H9 (cell line): ENCODE data around the gene CBR3. TPM values are rescaled to one million over a fixed set of nuclear protein-coding genes. Genes with fewer than 3 reads are reported as not detected.
"Not testable (repeated sequence)": the region's sequence is repeated elsewhere in the genome, so short reads cannot be mapped to it uniquely, and the experiment has no call there.

ENCODE experiments used
- DNase-seq: peaks from one replicate; pipeline ENCODE4 v3.0.0-alpha.2; 2017
- H2AFZ ChIP-seq: one replicate; pipeline ENCODE4 v1.6.1; 2013; ENCODE audit warnings: mild to moderate bottlenecking, low read length, control low read depth, moderate library complexity
- H2AK5ac ChIP-seq: 2 replicates; pipeline ENCODE4 v1.6.1; 2013; ENCODE audit warnings: low read length, control low read depth, mixed read lengths; ENCODE audit not compliant: insufficient read length
- H2BK120ac ChIP-seq: one replicate; pipeline ENCODE4 v1.6.1; 2013; ENCODE audit warnings: low read depth, mild to moderate bottlenecking, low read length, control low read depth, inconsistent platforms; ENCODE audit not compliant: poor library complexity, severe bottlenecking
- H2BK12ac ChIP-seq: 2 replicates; pipeline ENCODE4 v1.6.1; 2013; ENCODE audit warnings: low read length, control low read depth, mixed read lengths, low read depth; ENCODE audit not compliant: insufficient read length
- H2BK15ac ChIP-seq: 2 replicates; pipeline ENCODE4 v1.6.1; 2013; ENCODE audit warnings: low read depth, low read length, control low read depth
- H2BK20ac ChIP-seq: one replicate; pipeline ENCODE4 v1.6.1; 2013; ENCODE audit warnings: low read depth, mild to moderate bottlenecking, low read length, control low read depth, inconsistent platforms; ENCODE audit not compliant: poor library complexity, severe bottlenecking
- H2BK5ac ChIP-seq: 2 replicates; pipeline ENCODE4 v1.6.1; 2013; ENCODE audit warnings: low read length, control low read depth, mixed read lengths; ENCODE audit not compliant: insufficient read length
- H3K14ac ChIP-seq: 2 replicates; pipeline ENCODE4 v1.6.1; 2013; ENCODE audit warnings: low read length, control low read depth; ENCODE audit not compliant: insufficient read depth
- H3K18ac ChIP-seq: 2 replicates; pipeline ENCODE4 v1.6.1; 2013; ENCODE audit warnings: low read depth, mild to moderate bottlenecking, mixed read lengths, low read length, control low read depth; ENCODE audit not compliant: insufficient read length
- H3K23ac ChIP-seq: 2 replicates; pipeline ENCODE4 v1.6.1; 2013; ENCODE audit warnings: low read length, control low read depth, mixed read lengths, low read depth; ENCODE audit not compliant: insufficient read length
- H3K23me2 ChIP-seq: 2 replicates; pipeline ENCODE4 v1.6.1; 2013; ENCODE audit warnings: low read depth, mild to moderate bottlenecking, mixed read lengths, low read length, control low read depth; ENCODE audit not compliant: insufficient read length, poor library complexity, severe bottlenecking
- H3K27ac ChIP-seq: 2 replicates; pipeline ENCODE4 v1.5.1; 2013; ENCODE audit warnings: low read length, control low read depth, mixed read lengths, low read depth; ENCODE audit not compliant: insufficient read length
- H3K27me3 ChIP-seq: 2 replicates; pipeline ENCODE4 v1.6.1; 2013; ENCODE audit warnings: low read length, control low read depth, inconsistent platforms; ENCODE audit not compliant: insufficient read depth
- H3K4ac ChIP-seq: 2 replicates; pipeline ENCODE4 v1.6.1; 2013; ENCODE audit warnings: low read depth, mild to moderate bottlenecking, control low read depth, inconsistent platforms, low read length, moderate library complexity
- H3K4me1 ChIP-seq: 2 replicates; pipeline ENCODE4 v1.6.1; 2013; ENCODE audit warnings: low read length, control low read depth, inconsistent platforms; ENCODE audit not compliant: insufficient read depth
- H3K4me2 ChIP-seq: 2 replicates; pipeline ENCODE4 v1.6.1; 2013; ENCODE audit warnings: low read length, control low read depth, mixed read lengths; ENCODE audit not compliant: insufficient read length, insufficient read depth
- H3K56ac ChIP-seq: 2 replicates; pipeline ENCODE4 v1.6.1; 2013; ENCODE audit warnings: low read depth, mild to moderate bottlenecking, mixed read lengths, low read length, control low read depth; ENCODE audit not compliant: insufficient read length
- H3K79me1 ChIP-seq: 2 replicates; pipeline ENCODE4 v1.6.1; 2013; ENCODE audit warnings: low read depth, mild to moderate bottlenecking, moderate library complexity, low read length, control low read depth, inconsistent platforms; ENCODE audit not compliant: insufficient read depth, poor library complexity, severe bottlenecking
- H3K79me2 ChIP-seq: 2 replicates; pipeline ENCODE4 v1.6.1; 2013; ENCODE audit warnings: low read length, control low read depth, inconsistent platforms; ENCODE audit not compliant: insufficient read depth
- H3K9ac ChIP-seq: 2 replicates; pipeline ENCODE4 v1.6.1; 2013; ENCODE audit warnings: low read length, control low read depth, mixed read lengths; ENCODE audit not compliant: insufficient read length; ENCODE audit errors: extremely low read depth
- H3K9me3 ChIP-seq: one replicate; pipeline ENCODE4 v1.6.1; 2013; ENCODE audit warnings: low read depth, low read length, inconsistent platforms; ENCODE audit not compliant: control insufficient read depth
- H3T11ph ChIP-seq: one replicate; pipeline ENCODE4 v1.6.1; 2013; ENCODE audit warnings: mild to moderate bottlenecking, low read length, control low read depth, inconsistent platforms
- H4K20me1 ChIP-seq: one replicate; pipeline ENCODE4 v1.6.1; 2013; ENCODE audit not compliant: control insufficient read depth, insufficient read length, insufficient read depth
- H4K5ac ChIP-seq: 2 replicates; pipeline ENCODE4 v1.6.1; 2013; ENCODE audit warnings: low read depth, mild to moderate bottlenecking, mixed read lengths, low read length, control low read depth; ENCODE audit not compliant: insufficient read length
- H4K8ac ChIP-seq: replicated peaks from 2 replicates; pipeline ENCODE4 v1.6.1; 2013; ENCODE audit warnings: low read length, control low read depth, mixed read lengths, low read depth; ENCODE audit not compliant: insufficient read length
- H4K91ac ChIP-seq: 2 replicates; pipeline ENCODE4 v1.6.1; 2013; ENCODE audit warnings: low read depth, mild to moderate bottlenecking, moderate library complexity, mixed read lengths, low read length, control low read depth; ENCODE audit not compliant: insufficient read length
- H3K27ac Mint-ChIP-seq, 3 experiments: 2 replicates in 2 of 3; 3 replicates in 1 of 3; pipeline ENCODE4 v1.8.0; 2020 to 2021; ENCODE audit warnings: mixed read lengths in 3 of 3, mild to moderate bottlenecking in 1 of 3, moderate library complexity in 1 of 3
- H3K27me3 Mint-ChIP-seq: 2 replicates; pipeline ENCODE4 v1.8.0; 2021; ENCODE audit warnings: low read depth, mild to moderate bottlenecking, moderate library complexity, mixed read lengths
- H3K36me3 Mint-ChIP-seq, 3 experiments: 2 replicates in 2 of 3; 3 replicates in 1 of 3; pipeline ENCODE4 v1.8.0; 2020 to 2021; ENCODE audit warnings: low read depth in 3 of 3, mixed read lengths in 3 of 3; ENCODE audit not compliant: insufficient read depth in 1 of 3
- H3K4me1 Mint-ChIP-seq, 2 experiments: 2 replicates each; pipeline ENCODE4 v1.8.0; 2020; ENCODE audit warnings: mixed read lengths in 2 of 2
- H3K4me3 Mint-ChIP-seq, 2 experiments: 2 replicates in 1 of 2; 3 replicates in 1 of 2; pipeline ENCODE4 v1.8.0; 2020 to 2021; ENCODE audit warnings: mild to moderate bottlenecking in 2 of 2, mixed read lengths in 2 of 2, moderate library complexity in 1 of 2
- H3K9me3 Mint-ChIP-seq, 2 experiments: 2 replicates in 1 of 2; 3 replicates in 1 of 2; pipeline ENCODE4 v1.8.0; 2020; ENCODE audit warnings: mild to moderate bottlenecking in 2 of 2, mixed read lengths in 2 of 2, moderate library complexity in 1 of 2
- WGBS: extraction: QIAGEN DNeasy Blood & Tissue Kit; methylation state at CpG from one replicate; pipeline ENCODE4 v1.1.7; 2013; ENCODE audit warnings: missing lambda C conversion rate, low lambda C conversion rate, mixed read lengths; ENCODE audit not compliant: insufficient read length; ENCODE audit errors: extremely low coverage; 5-methylcytosine and 5-hydroxymethylcytosine counted together
- total RNA-seq: library from RNA; stranded (reverse); gene quantifications from 2 replicates; pipeline ENCODE4 v1.2.1, GENCODE V29; 2021

The CBR3 gene
- total RNA-seq, 1 experiment from 2014 or later = 2.4 TPM

DNA sequence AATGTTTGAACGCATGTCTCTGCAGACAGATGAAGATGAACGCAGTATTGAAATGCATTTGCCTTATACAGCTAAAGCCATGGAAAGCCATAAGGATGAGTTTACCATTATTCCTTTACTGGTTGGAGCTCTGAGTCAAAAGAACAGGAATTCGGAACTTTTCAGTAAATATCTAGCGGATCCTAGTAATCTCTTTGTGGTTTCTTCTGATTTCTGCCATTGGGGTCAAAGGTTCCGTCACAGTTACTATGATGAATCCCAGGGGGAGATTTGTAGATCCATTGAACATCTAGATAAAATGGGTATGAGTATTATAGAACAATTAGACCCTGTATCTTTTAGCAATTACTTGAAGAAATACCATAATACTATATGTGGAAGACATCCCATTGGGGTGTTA lies 4.0 kb upstream of the CBR3 start:
- H3K79me2 ChIP-seq, H3K23ac ChIP-seq, H3K4ac ChIP-seq, H4K8ac ChIP-seq, H2BK5ac ChIP-seq, H3K79me1 ChIP-seq, H3T11ph ChIP-seq, H2BK120ac ChIP-seq, H3K9ac ChIP-seq, H3K27ac ChIP-seq, H2BK12ac ChIP-seq, H3K27ac Mint-ChIP-seq, H3K9me3 Mint-ChIP-seq, H3K9me3 ChIP-seq, H2AK5ac ChIP-seq, H4K20me1 ChIP-seq, H3K56ac ChIP-seq, H3K18ac ChIP-seq, H2AFZ ChIP-seq, H3K14ac ChIP-seq, DNase-seq, H3K4me1 ChIP-seq, H3K36me3 Mint-ChIP-seq, H2BK15ac ChIP-seq, H4K91ac ChIP-seq, H3K27me3 ChIP-seq, H2BK20ac ChIP-seq, H4K5ac ChIP-seq: not testable (repeated sequence)
- WGBS = no CpG with 5 or more reads among the region's 5 CpGs
- Histone ChIP-seq H3K4me2 (peak overlapping the region; percentile 47), H3K23me2 (peaks cover 14% of the 10 kb centered on the region)
- H3K4me1 Mint-ChIP-seq = peaks cover 28% of the 10 kb centered on the region in 2 experiments
- H3K4me3 Mint-ChIP-seq = peak overlapping the region; percentile 71 to 81
- H3K27me3 Mint-ChIP-seq = peaks cover 45% of the 10 kb centered on the region
